COLO668 (cell line): Measurements from ENCODE around the gene SPO11.

Experiments used
- DNase-seq: peaks from one replicate; lab custom pipeline; 2025; ENCODE audit not compliant: unreplicated experiment; lab: John Stamatoyannopoulos, UW

SPO11 gene

GRCh38 chr20:57374343-57374930, 44.8 kb downstream of the SPO11 start:
- DNase-seq: no peak

- no peak for DNase-seq
Observed at GRCh38 chr20:57374931-57375651, 45.5 kb downstream of the SPO11 start.

GRCh38 chr20:57375652-57376230, 46.1 kb downstream of the SPO11 start:
- DNase-seq: no peak

GRCh38 chr20:57377350-57377749, 47.7 kb downstream of the SPO11 start:
- DNase-seq: no peak

GRCh38 chr20:57378107-57378506, 48.5 kb downstream of the SPO11 start:
- DNase-seq: no peak

GRCh38 chr20:57378646-57379262, 49.2 kb downstream of the SPO11 start:
- DNase-seq: no peak

- no peak for DNase-seq
Observed at GRCh38 chr20:57379263-57379647, 49.7 kb downstream of the SPO11 start.

- no peak for DNase-seq
Observed at GRCh38 chr20:57380081-57380750, 50.6 kb downstream of the SPO11 start.

GRCh38 chr20:57381596-57382503, 52.2 kb downstream of the SPO11 start:
- DNase-seq: peak; percentile 79

- DNase-seq: no peak
Observed at GRCh38 chr20:57382516-57382915, 52.9 kb downstream of the SPO11 start.

GRCh38 chr20:57383447-57384347, 54.1 kb downstream of the SPO11 start:
- peak; percentile 77 for DNase-seq

- DNase-seq: no peak
Observed at GRCh38 chr20:57384486-57384885, 54.9 kb downstream of the SPO11 start.

- no peak for DNase-seq
Observed at GRCh38 chr20:57384953-57385761, 55.6 kb downstream of the SPO11 start.

GRCh38 chr20:57385940-57386339, 56.3 kb downstream of the SPO11 start:
- DNase-seq: no peak

- no peak for DNase-seq
Observed at GRCh38 chr20:57386762-57387161, 57.2 kb downstream of the SPO11 start.

GRCh38 chr20:57387463-57387862, 57.9 kb downstream of the SPO11 start:
- peak; percentile 64 for DNase-seq

GRCh38 chr20:57387945-57388371, 58.4 kb downstream of the SPO11 start:
- DNase-seq: no peak

- DNase-seq: peak; percentile 96
Observed at GRCh38 chr20:57388953-57389694, 59.5 kb downstream of the SPO11 start.
